HG02798 (cell line): ENCODE data around the gene FUBP3.

Source experiments
- ATAC-seq: cut with Tn5 transposase; IDR thresholded peaks from one replicate; pipeline ENCODE4 v1.9.1; 2021; ENCODE audit warnings: mild to moderate bottlenecking; ENCODE audit not compliant: unreplicated experiment, poor library complexity

The FUBP3 gene

DNA sequence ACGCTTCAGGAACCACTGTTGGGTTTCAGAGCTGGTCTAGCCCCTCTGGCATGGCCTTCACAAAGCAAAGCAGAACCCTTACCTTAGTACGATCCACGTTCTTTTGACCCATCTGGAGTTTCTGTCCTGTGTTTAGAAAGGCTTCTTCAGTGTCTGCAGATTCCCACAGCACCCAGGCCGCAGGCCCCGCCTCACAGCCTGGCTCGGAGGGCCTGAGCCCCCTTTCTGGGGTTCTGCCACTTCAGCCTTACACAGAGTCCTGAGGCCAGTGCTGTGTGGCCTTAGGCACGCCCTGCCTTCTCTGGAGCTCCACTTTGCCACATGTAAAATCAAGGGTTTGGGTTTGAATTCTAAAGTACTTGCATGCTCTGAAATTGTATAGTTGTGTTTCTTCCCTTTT, 53.5 kb downstream of the FUBP3 start:
- no peak for ATAC-seq

- ATAC-seq = no peak
These were observed 54.2 kb downstream of the FUBP3 start for GRCh38 chr9:130633336-130634190.

GRCh38 chr9:130634191-130634768, 54.9 kb downstream of the FUBP3 start:
- no peak for ATAC-seq

GRCh38 chr9:130634801-130635200, 55.4 kb downstream of the FUBP3 start:
- ATAC-seq = no peak

GRCh38 chr9:130635306-130635705, 55.9 kb downstream of the FUBP3 start:
- ATAC-seq = no peak

- no peak for ATAC-seq
These were observed 56.6 kb downstream of the FUBP3 start for GRCh38 chr9:130635721-130636647.

GRCh38 chr9:130636648-130637020, 57.3 kb downstream of the FUBP3 start:
- ATAC-seq = no peak

GRCh38 chr9:130638284-130639123, 59.1 kb downstream of the FUBP3 start:
- no peak for ATAC-seq

- ATAC-seq = no peak
These were observed 59.9 kb downstream of the FUBP3 start for GRCh38 chr9:130639124-130639765.

DNA sequence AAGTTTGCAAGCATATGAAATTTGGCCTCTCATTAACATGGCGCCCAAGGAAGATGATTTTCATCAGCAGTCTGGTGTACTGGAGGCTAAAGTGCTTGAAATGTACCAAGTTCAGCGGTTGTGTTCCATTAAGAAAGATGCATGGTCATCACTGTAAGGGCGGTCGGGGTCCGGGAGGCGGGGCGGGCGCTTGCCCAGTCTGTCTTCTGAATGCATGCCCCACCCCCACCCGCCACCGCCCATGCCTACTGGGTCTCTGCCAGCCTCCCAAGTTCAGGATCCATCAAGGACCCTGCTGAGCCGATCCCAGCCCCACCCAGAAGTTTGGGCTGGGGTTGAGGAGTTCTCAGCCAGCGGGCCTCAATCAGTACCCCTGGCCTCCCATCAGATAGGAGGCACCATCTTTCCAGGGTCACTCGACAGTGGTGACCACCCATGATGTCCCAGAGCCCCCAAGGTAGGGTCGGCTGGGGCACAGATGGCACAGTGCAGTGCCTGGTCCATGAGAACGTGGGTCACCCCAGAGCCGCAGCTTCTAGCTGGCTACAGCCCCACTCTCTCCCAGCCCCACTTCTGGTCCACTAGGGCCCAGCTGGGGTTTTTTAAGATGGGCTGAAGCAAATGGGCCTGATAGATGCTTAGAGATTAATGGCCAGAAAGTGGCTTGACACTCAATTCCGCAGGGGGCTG, 60.6 kb downstream of the FUBP3 start:
- no peak for ATAC-seq

- no peak for ATAC-seq
These were observed 61.3 kb downstream of the FUBP3 start for GRCh38 chr9:130640681-130641080.

DNA sequence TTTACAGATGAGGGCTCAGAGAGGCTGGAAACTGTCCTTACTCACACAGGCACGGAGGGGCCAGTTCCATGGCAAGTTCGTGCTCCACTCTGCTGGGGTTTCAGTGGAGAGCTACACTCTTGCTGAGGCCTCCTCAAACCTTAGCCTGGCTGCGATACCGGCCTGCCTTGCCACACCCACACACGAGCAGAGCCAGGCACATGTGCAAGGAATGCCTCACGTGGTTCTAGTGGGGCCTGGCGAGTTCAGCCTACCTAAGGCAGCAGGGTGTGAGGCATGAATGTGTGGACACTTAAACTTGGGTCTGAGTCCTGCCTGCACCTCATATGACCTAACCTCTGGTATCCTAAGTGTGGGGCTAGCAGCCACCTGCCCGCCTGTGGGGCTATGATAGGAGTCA, 63.5 kb downstream of the FUBP3 start:
- ATAC-seq = no peak

DNA sequence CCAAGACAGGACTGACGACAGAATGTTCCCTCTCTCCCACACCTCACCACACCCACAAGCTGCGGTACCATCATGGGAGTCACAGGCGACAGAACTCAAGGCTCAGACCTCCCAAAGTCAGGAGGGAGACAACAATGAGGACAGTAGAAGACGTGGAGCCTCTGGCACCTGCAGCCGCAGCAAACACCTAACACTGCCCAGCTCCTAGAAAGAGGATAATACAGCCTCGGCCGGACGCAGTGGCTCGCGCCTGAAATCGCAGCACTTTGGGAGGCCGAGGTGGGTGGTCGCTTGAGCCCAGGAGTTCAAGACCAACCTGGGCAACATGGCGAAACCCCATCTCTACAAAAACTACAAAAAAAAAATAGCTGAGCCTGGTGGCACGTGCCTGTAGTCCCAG, 71.8 kb downstream of the FUBP3 start:
- no peak for ATAC-seq

DNA sequence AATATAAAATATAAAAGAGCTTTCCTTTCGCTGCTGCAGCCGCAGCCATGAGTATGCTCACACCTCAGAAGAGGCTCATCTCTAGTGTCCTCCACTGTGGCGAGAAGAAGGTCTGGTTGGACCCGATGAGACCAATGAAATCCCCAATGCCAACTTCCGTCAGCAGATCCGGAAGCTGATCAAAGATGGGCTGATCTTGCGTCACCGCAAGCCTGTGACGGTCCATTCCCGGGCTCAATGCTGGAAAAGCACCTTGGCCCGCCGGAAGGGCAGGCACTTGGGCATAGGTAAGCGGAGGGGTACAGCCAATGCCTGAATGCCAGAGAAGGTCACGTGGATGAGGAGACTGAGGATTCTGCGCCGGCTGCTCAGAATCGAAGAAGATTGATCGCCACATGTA, 72.4 kb downstream of the FUBP3 start:
- ATAC-seq = no peak

DNA sequence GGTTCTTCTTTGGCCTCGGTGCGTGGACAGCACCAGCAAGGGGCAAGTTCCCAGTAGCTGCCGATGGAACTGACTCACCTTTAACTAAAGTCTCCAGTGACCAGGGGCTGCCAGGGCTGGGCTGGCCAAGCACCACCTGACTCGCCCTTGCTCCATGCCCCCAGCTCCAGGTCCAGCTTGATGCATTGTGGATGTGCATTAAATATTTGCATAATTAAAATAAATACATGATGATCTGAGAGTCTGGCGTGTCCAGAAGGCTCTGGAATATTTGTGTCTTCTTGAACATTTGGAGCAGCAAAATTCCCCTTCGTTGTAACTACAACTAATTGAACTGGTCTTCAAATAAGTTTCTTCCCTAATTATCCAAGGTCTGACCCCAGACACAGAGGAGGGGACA, 75.5 kb downstream of the FUBP3 start:
- ATAC-seq = no peak

- ATAC-seq = no peak
These were observed 79.7 kb downstream of the FUBP3 start for GRCh38 chr9:130658893-130659698.

- ATAC-seq = no peak
These were observed 80.4 kb downstream of the FUBP3 start for GRCh38 chr9:130659699-130660248.

DNA sequence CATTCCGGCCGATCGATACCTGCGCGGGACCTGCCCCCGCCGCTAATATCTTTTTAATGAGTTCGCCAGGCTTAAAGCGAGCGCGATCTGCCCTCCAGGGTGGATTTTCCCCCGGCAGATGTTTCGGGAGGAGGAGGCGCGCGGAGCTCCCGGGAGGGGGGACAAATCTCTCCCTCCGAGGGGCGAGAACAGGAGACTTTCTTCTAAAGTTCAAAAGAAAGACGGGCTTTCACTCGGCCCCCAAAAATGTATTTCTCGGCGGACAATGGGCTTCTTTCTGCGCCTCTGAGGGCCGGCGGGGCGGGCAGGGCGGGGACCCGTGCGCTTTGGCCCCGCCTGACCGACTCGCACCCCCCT, 80.9 kb downstream of the FUBP3 start:
- no peak for ATAC-seq
